ENCODE results near the gene RNASEH2A.
A peak's percentile ranks its signal among the peaks of the same experiment; 100 is the strongest.

RNASEH2A gene

DNA sequence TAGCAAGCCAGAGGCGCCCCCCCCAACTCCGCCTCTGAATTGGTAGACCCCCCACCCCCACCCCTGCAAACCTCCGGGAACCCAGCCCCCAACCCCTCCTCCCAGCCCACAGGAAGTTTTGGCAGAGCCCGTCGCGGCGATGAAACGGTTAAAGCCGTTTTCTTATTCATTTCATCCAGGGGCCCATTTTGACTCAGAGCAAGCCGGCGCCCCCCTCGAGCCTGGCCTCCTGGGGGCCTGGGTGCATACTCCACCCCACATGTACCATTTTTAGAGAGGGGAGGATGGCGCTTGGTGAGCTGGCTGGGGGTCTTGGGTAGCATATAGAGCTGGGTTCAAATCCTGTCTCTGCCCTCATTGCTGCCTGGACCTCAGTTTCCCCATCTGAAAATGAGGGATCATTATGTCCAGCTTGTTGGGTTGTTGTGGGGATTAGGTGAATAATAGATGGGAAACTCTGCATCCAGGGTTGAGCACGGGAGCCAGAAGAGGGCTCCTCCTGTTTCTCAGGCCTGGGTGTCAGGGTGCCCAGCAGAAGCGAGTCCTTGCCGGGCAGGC lies 23.0 kb upstream of the RNASEH2A start:
- Histone ChIP-seq H3K27ac (ENCODE audit: insufficient read depth, low read depth, low read length, poor library complexity, severe bottlenecking) (no peak overlapping the region), H3K4me3 (ENCODE audit: insufficient read depth, low read depth, low read length) (peak overlapping the region; percentile 52), H3K27me3 (ENCODE audit: control insufficient read depth, insufficient read depth, low read length, poor library complexity, severe bottlenecking) (peaks cover 4% of the 10 kb centered on the region), H3K9me3 (ENCODE audit: control insufficient read depth, low read length) (no peaks in the 10 kb centered on the region), H3K36me3 (ENCODE audit: control insufficient read depth, insufficient read depth, low read length) (no peaks in the 10 kb centered on the region), H3K4me1 (ENCODE audit: control insufficient read depth, insufficient read depth, low read length) (peaks cover 29% of the 10 kb centered on the region)
- 17 to 23% methylated on average over 15 of the region's 16 CpGs for WGBS, 2 experiments

DNA sequence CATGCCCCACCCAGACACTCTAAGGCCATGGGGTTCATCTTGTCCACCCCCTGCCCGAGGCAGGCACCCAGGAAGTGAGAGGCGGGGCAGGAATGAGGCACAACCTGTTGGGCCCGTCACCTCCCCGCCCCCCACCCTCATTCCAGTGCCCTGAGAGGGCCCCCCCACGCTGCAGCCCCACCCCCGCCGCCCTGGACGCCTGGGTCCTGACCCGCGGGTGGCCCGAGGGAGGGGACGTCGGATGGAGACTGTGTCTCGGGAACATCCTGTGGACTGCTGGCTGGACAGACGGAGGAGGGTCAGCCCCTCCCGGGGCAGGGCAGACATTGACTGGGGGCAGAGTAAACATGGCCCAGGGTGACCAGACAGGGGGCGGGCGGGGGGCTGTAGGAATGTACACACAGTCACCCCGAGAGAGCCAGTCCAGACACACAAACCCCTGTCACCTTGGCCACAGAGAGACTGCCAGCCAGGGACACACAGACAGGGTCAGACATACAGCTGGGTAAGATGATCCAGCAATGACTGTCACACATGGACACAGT lies 22.5 kb upstream of the RNASEH2A start:
- Histone ChIP-seq H3K4me3 (ENCODE audit: insufficient read depth, low read depth, low read length) (no peak overlapping the region), H3K27me3 (ENCODE audit: control insufficient read depth, insufficient read depth, low read length, poor library complexity, severe bottlenecking) (no peaks in the 10 kb centered on the region), H3K9me3 (ENCODE audit: control insufficient read depth, low read length) (no peaks in the 10 kb centered on the region), H3K27ac (ENCODE audit: insufficient read depth, low read depth, low read length, poor library complexity, severe bottlenecking) (no peak overlapping the region), H3K36me3 (ENCODE audit: control insufficient read depth, insufficient read depth, low read length) (no peaks in the 10 kb centered on the region), H3K4me1 (ENCODE audit: control insufficient read depth, insufficient read depth, low read length) (peaks cover 29% of the 10 kb centered on the region)
- WGBS, 2 experiments: 58 to 59% methylated on average over 18 to 19 of the region's 19 CpGs

DNA sequence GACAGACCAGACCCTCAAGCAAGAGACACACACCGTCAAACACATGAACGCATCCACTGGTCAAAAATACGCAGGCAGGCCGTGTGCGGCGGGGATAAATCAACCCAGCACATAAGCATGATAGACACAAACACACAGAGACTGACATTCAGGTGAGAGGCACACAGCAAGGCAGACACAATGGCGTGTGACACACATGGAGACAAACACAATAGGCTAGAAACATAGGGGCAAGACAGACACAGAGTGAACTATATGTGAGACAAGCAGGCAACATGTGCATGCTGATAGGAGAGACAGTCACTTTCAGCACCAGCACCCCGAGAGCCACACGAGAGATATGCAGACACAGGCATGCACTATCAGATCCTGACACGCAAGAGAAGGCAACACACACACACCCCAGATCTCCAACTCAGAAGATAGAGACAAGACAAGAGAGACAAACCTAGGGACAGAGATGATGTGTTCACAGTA lies 22.0 kb upstream of the RNASEH2A start:
- no peaks in the 10 kb centered on the region for H3K9me3 ChIP-seq (ENCODE audit: control insufficient read depth, low read length)
- no peaks in the 10 kb centered on the region for H3K36me3 ChIP-seq (ENCODE audit: control insufficient read depth, insufficient read depth, low read length)
- 90 to 94% methylated on average over 10 of the region's 10 CpGs for WGBS, 2 experiments
- no peak overlapping the region for H3K27ac ChIP-seq (ENCODE audit: insufficient read depth, low read depth, low read length, poor library complexity, severe bottlenecking)
- H3K4me1 ChIP-seq (ENCODE audit: control insufficient read depth, insufficient read depth, low read length): peaks cover 29% of the 10 kb centered on the region
- no peak overlapping the region for H3K4me3 ChIP-seq (ENCODE audit: insufficient read depth, low read depth, low read length)
- no peaks in the 10 kb centered on the region for H3K27me3 ChIP-seq (ENCODE audit: control insufficient read depth, insufficient read depth, low read length, poor library complexity, severe bottlenecking)

DNA sequence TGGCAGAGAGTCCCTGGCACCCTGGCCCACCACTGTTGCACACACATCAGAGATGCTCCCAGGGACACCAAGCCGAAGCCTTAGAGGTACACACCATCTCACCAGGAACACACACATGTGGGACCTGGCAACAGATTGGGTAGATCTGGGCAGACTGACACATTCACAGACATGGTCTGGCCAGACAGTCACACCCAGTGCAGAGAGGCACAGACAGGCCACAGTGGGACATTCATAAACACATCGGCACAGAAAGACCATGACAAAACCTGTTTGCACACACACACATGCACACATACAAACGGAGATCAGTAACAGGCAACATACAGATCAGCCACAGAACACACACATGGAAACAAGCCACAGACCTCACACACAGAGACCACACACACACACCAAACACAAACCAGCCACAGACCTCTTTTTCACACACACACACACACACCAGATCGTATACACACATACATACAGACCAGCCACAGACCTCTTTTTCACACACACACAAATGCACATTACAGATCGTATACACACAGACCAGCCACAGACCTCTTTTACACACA lies 21.4 kb upstream of the RNASEH2A start:
- no peak overlapping the region for H3K4me3 ChIP-seq (ENCODE audit: insufficient read depth, low read depth, low read length)
- no peaks in the 10 kb centered on the region for H3K27me3 ChIP-seq (ENCODE audit: control insufficient read depth, insufficient read depth, low read length, poor library complexity, severe bottlenecking)
- no peak overlapping the region for H3K27ac ChIP-seq (ENCODE audit: insufficient read depth, low read depth, low read length, poor library complexity, severe bottlenecking)
- H3K9me3 ChIP-seq (ENCODE audit: control insufficient read depth, low read length): no peaks in the 10 kb centered on the region
- 83 to 91% methylated on average over 5 of the region's 5 CpGs for WGBS, 2 experiments
- H3K36me3 ChIP-seq (ENCODE audit: control insufficient read depth, insufficient read depth, low read length): no peaks in the 10 kb centered on the region
- peaks cover 27% of the 10 kb centered on the region for H3K4me1 ChIP-seq (ENCODE audit: control insufficient read depth, insufficient read depth, low read length)

DNA sequence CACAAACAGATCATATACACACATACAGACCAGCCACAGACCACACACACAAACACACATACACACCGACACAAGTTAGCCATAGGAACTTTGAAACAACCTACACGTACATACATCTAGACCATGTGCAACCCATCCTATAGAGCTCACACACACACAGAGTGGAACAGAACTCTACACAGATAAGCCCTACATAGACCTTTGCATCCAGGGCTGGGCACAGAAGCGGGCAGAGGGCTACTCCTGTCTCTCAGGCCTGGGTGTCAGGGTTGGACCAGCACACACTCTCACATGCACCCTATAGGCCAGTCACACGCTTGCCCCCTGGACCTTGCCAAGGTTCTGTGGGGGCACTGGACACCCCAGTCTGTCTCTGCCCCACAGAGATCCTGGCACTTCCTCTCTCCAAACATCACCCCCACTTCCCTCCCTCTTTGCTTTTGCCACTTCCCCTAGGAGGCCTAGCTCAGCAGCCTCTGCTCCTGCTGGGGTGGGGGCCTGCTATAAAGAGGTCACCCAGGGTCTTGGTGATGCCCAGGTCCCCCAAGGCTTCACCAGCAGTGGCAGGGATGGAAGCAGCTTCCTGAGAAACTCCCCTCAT lies 20.9 kb upstream of the RNASEH2A start:
- no peak overlapping the region for H3K27ac ChIP-seq (ENCODE audit: insufficient read depth, low read depth, low read length, poor library complexity, severe bottlenecking)
- peaks cover 4% of the 10 kb centered on the region for H3K27me3 ChIP-seq (ENCODE audit: control insufficient read depth, insufficient read depth, low read length, poor library complexity, severe bottlenecking)
- H3K36me3 ChIP-seq (ENCODE audit: control insufficient read depth, insufficient read depth, low read length): no peaks in the 10 kb centered on the region
- WGBS, 2 experiments: 87 to 89% methylated on average over 4 of the region's 4 CpGs
- H3K4me1 ChIP-seq (ENCODE audit: control insufficient read depth, insufficient read depth, low read length): peaks cover 27% of the 10 kb centered on the region
- no peaks in the 10 kb centered on the region for H3K9me3 ChIP-seq (ENCODE audit: control insufficient read depth, low read length)
- no peak overlapping the region for H3K4me3 ChIP-seq (ENCODE audit: insufficient read depth, low read depth, low read length)

DNA sequence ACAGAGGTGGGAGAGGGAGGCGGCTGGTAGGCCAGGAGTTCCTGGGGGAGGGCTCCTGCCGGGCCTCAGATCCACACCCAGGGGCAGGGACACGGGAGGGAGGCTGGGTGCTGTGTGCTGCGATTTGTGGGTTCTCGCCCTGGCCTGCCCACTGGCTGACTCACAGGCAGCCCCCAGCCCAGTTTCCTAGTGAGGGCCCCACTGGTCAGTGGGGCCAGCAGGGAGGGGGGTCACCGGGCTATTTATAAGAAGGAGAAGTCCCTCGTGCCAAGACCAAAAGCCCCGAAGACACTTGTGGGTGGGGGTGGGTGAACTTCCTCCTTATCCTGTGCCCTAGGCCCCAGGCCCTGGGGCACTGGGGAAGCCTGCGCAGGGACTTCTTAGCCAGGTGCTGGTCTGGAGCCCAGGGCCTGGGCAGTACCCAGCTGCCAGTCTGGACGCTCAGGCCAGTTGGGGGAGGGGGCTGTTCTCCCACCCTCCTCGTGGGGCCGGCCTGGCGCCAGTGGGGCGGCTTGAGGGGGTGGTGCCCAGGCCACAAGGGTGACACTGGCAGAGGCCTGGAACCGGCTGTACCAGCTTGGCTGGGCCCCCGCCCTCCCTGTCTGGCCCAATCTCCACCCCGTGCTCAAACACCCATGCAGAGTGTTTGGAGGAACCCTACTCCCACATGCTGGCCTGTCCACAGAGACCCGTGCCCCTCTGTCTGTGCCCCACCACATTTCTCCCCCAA lies 20.1 kb upstream of the RNASEH2A start:
- H3K9me3 ChIP-seq (ENCODE audit: control insufficient read depth, low read length): no peaks in the 10 kb centered on the region
- H3K4me3 ChIP-seq (ENCODE audit: insufficient read depth, low read depth, low read length): no peak overlapping the region
- H3K27me3 ChIP-seq (ENCODE audit: control insufficient read depth, insufficient read depth, low read length, poor library complexity, severe bottlenecking): peaks cover 11% of the 10 kb centered on the region
- H3K27ac ChIP-seq (ENCODE audit: insufficient read depth, low read depth, low read length, poor library complexity, severe bottlenecking): no peak overlapping the region
- H3K36me3 ChIP-seq (ENCODE audit: control insufficient read depth, insufficient read depth, low read length): no peaks in the 10 kb centered on the region
- H3K4me1 ChIP-seq (ENCODE audit: control insufficient read depth, insufficient read depth, low read length): peaks cover 27% of the 10 kb centered on the region
- WGBS, 2 experiments: 87% methylated on average over 18 of the region's 18 CpGs

DNA sequence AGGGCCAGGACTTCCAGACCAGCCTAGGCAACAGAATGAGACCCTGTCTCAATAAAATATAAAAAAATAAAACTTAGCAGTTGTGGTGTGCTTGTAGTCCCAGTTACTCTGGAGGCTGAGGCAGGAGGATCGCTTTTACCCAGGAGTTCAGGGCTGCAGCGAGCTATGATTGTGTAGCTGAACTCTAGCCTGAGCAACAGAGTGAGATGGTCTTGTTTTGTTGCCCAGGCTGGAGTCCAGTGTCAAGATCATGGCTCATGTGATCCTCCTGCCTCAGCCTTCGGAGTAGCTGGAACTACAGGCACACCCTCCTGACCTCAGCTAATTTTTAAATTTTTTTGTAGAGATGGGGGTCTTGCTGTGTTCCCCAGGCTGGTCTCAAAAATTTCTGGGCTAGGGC lies 19.4 kb upstream of the RNASEH2A start:
- Histone ChIP-seq H3K9me3 (ENCODE audit: control insufficient read depth, low read length) (no peaks in the 10 kb centered on the region), H3K4me3 (ENCODE audit: insufficient read depth, low read depth, low read length) (no peak overlapping the region), H3K27me3 (ENCODE audit: control insufficient read depth, insufficient read depth, low read length, poor library complexity, severe bottlenecking) (peaks cover 18% of the 10 kb centered on the region), H3K36me3 (ENCODE audit: control insufficient read depth, insufficient read depth, low read length) (no peaks in the 10 kb centered on the region), H3K27ac (ENCODE audit: insufficient read depth, low read depth, low read length, poor library complexity, severe bottlenecking) (no peak overlapping the region), H3K4me1 (ENCODE audit: control insufficient read depth, insufficient read depth, low read length) (peaks cover 27% of the 10 kb centered on the region)
- 91% methylated on average over 3 of the region's 3 CpGs for WGBS, 2 experiments

DNA sequence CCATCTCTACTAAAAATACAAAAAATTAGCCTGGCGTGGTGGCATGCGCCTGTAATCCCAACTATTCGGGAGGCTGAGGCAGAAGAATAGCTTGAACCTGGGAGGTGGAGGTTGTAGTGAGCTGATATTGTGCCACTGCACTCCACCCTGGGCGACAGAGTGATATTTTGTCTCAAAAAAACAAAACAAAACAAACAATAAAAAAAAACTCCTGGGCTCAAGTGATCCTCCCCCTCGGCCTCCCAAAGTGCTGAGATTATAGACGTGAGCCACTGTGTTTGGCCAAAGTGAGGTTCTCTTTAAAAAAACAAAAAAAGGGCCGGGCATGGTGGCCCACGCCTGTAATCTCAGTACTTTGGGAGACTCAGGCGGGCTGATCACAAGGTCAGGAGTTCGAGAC lies 18.9 kb upstream of the RNASEH2A start:
- H3K4me3 ChIP-seq (ENCODE audit: insufficient read depth, low read depth, low read length): no peak overlapping the region
- no peaks in the 10 kb centered on the region for H3K36me3 ChIP-seq (ENCODE audit: control insufficient read depth, insufficient read depth, low read length)
- H3K27me3 ChIP-seq (ENCODE audit: control insufficient read depth, insufficient read depth, low read length, poor library complexity, severe bottlenecking): peaks cover 23% of the 10 kb centered on the region
- H3K27ac ChIP-seq (ENCODE audit: insufficient read depth, low read depth, low read length, poor library complexity, severe bottlenecking): no peak overlapping the region
- no peaks in the 10 kb centered on the region for H3K9me3 ChIP-seq (ENCODE audit: control insufficient read depth, low read length)
- 91 to 95% methylated on average over 10 of the region's 10 CpGs for WGBS, 2 experiments
- peaks cover 27% of the 10 kb centered on the region for H3K4me1 ChIP-seq (ENCODE audit: control insufficient read depth, insufficient read depth, low read length)

DNA sequence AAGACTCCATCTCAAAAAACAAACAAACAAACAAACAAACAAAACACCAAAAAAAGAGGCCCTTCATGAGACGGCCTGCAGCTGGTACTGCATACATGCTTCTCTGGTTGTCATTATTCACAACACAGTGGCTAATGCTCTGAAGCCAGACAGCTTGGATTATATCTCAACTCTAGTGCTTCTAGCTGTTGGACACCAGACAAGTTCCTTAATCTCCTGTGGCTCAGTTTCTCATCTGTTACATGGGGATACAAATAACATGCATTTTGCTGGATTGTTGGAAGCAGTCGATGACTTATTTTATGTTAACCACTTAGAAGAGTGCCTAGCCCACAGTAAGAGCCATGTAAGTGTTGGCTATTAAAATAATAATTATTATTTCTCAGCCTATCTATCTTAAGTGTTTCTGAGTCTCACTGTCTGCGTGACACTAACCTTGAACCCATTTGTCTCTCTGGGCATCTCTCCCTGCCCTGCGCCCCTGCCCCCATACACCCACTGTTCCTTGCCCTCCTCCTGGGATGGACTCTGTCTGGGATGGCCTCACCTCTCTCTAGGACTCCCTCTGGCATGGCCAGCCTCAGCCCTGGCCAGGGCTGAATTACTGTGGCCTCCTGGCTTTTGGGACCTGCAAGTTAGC lies 18.2 kb upstream of the RNASEH2A start:
- Histone ChIP-seq H3K4me3 (ENCODE audit: insufficient read depth, low read depth, low read length) (no peak overlapping the region), H3K27me3 (ENCODE audit: control insufficient read depth, insufficient read depth, low read length, poor library complexity, severe bottlenecking) (peaks cover 30% of the 10 kb centered on the region), H3K4me1 (ENCODE audit: control insufficient read depth, insufficient read depth, low read length) (peaks cover 29% of the 10 kb centered on the region), H3K27ac (ENCODE audit: insufficient read depth, low read depth, low read length, poor library complexity, severe bottlenecking) (peak overlapping the region; percentile 85), H3K9me3 (ENCODE audit: control insufficient read depth, low read length) (no peaks in the 10 kb centered on the region), H3K36me3 (ENCODE audit: control insufficient read depth, insufficient read depth, low read length) (no peaks in the 10 kb centered on the region)
- 81 to 84% methylated on average over 4 of the region's 4 CpGs for WGBS, 2 experiments

Measured in ectodermal cell (in vitro differentiated cells).